Measurements from ENCODE around the gene KCNJ10.

The KCNJ10 gene

DNA sequence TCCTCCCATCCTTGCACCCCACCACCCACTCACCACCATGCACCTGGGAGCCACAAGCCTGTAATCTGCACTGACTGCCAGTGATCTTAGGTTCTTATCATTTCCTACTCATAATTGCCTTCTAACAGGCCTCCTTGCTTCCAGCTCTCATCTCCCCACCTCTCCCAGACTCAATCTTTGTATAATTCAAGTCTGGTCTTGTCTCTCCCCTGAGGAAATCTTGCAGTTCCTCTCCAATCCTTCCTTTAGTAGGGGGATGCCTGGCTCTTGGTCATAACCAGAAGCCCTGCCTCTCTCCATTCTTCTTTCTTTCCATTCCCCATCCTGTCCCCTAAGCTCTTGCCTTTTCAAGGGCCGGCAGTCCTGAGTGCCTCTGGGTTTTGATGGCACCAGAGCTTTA lies 66.0 kb downstream of the KCNJ10 start:
- TF ChIP-seq ZNF70 (CRISPR knock-in tag; IDR thresholded peaks at IDR 0.05) (no peak), SNAI2 (CRISPR knock-in tag; IDR thresholded peaks at IDR 0.05) (no peak), GLIS3 (CRISPR knock-in tag; IDR thresholded peaks at IDR 0.05) (no peak), ZFP30 (CRISPR knock-in tag; IDR thresholded peaks at IDR 0.05) (no peak), ARNTL (CRISPR knock-in tag; IDR thresholded peaks at IDR 0.05; ENCODE audit: borderline replicate concordance, low read depth) (no peak), BACH2 (CRISPR knock-in tag; IDR thresholded peaks at IDR 0.05; ENCODE audit: borderline replicate concordance) (no peak)
- TF ChIP-seq, protein P1, sequence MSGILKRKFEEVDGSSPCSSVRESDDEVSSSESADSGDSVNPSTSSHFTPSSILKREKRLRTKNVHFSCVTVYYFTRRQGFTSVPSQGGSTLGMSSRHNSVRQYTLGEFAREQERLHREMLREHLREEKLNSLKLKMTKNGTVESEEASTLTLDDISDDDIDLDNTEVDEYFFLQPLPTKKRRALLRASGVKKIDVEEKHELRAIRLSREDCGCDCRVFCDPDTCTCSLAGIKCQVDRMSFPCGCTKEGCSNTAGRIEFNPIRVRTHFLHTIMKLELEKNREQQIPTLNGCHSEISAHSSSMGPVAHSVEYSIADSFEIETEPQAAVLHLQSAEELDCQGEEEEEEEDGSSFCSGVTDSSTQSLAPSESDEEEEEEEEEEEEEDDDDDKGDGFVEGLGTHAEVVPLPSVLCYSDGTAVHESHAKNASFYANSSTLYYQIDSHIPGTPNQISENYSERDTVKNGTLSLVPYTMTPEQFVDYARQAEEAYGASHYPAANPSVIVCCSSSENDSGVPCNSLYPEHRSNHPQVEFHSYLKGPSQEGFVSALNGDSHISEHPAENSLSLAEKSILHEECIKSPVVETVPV (CRISPR knock-in tag; IDR thresholded peaks at IDR 0.05), result no peak
- no peak for ATAC-seq

DNA sequence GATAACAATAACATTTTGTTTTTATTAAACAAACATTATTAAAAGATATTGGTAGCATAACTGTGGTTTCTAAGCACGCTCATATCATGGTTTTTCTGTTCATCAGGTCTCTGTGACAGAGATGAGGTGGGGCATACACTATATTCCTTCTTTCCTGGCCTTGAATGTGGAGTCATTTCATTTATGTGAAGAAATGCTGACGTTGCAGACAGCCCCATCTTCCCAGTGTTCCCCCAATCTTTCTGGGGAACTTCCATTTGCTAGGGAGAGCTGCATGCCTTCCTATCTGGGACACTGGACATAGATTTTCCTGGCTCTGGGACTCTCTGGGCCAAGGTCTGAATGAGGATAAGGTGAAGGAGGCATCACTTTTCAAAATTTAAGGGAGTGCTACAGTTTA lies 68.5 kb downstream of the KCNJ10 start:
- TF ChIP-seq CSDC2 (CRISPR knock-in tag; IDR thresholded peaks at IDR 0.05), result no peak
- TF ChIP-seq OSR1 (CRISPR knock-in tag; IDR thresholded peaks at IDR 0.05), result no peak
- TF ChIP-seq TOX (CRISPR knock-in tag; IDR thresholded peaks at IDR 0.05; ENCODE audit: borderline replicate concordance), result no peak
- no peak for TF ChIP-seq RARB (CRISPR knock-in tag; IDR thresholded peaks at IDR 0.05)
- no peak for TF ChIP-seq PPARA (CRISPR knock-in tag; IDR thresholded peaks at IDR 0.05; ENCODE audit: borderline replicate concordance)
- no peak for TF ChIP-seq ZNF565 (CRISPR knock-in tag; conservative IDR thresholded peaks at IDR 0.05; ENCODE audit: low read depth)
- TF ChIP-seq, protein P2, sequence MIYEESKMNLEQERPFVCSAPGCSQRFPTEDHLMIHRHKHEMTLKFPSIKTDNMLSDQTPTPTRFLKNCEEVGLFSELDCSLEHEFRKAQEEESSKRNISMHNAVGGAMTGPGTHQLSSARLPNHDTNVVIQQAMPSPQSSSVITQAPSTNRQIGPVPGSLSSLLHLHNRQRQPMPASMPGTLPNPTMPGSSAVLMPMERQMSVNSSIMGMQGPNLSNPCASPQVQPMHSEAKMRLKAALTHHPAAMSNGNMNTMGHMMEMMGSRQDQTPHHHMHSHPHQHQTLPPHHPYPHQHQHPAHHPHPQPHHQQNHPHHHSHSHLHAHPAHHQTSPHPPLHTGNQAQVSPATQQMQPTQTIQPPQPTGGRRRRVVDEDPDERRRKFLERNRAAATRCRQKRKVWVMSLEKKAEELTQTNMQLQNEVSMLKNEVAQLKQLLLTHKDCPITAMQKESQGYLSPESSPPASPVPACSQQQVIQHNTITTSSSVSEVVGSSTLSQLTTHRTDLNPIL (CRISPR knock-in tag; IDR thresholded peaks at IDR 0.05; ENCODE audit: low read depth), result no peak
- TF ChIP-seq ZNF8 (CRISPR knock-in tag; IDR thresholded peaks at IDR 0.05), result no peak
- TF ChIP-seq, protein P3, sequence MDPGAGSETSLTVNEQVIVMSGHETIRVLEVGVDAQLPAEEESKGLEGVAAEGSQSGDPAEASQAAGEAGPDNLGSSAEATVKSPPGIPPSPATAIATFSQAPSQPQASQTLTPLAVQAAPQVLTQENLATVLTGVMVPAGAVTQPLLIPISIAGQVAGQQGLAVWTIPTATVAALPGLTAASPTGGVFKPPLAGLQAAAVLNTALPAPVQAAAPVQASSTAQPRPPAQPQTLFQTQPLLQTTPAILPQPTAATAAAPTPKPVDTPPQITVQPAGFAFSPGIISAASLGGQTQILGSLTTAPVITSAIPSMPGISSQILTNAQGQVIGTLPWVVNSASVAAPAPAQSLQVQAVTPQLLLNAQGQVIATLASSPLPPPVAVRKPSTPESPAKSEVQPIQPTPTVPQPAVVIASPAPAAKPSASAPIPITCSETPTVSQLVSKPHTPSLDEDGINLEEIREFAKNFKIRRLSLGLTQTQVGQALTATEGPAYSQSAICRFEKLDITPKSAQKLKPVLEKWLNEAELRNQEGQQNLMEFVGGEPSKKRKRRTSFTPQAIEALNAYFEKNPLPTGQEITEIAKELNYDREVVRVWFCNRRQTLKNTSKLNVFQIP (CRISPR knock-in tag; IDR thresholded peaks at IDR 0.05; ENCODE audit: borderline replicate concordance, low read depth), result no peak
- TF ChIP-seq SNAI2 (CRISPR knock-in tag; IDR thresholded peaks at IDR 0.05), result no peak
- no peak for TF ChIP-seq BACH2 (CRISPR knock-in tag; IDR thresholded peaks at IDR 0.05; ENCODE audit: borderline replicate concordance)
- no peak for TF ChIP-seq ZNF70 (CRISPR knock-in tag; IDR thresholded peaks at IDR 0.05)
- TF ChIP-seq, protein P4, sequence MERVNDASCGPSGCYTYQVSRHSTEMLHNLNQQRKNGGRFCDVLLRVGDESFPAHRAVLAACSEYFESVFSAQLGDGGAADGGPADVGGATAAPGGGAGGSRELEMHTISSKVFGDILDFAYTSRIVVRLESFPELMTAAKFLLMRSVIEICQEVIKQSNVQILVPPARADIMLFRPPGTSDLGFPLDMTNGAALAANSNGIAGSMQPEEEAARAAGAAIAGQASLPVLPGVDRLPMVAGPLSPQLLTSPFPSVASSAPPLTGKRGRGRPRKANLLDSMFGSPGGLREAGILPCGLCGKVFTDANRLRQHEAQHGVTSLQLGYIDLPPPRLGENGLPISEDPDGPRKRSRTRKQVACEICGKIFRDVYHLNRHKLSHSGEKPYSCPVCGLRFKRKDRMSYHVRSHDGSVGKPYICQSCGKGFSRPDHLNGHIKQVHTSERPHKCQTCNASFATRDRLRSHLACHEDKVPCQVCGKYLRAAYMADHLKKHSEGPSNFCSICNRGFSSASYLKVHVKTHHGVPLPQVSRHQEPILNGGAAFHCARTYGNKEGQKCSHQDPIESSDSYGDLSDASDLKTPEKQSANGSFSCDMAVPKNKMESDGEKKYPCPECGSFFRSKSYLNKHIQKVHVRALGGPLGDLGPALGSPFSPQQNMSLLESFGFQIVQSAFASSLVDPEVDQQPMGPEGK (CRISPR knock-in tag; IDR thresholded peaks at IDR 0.05; ENCODE audit: borderline replicate concordance), result no peak
- TF ChIP-seq ZFP30 (CRISPR knock-in tag; IDR thresholded peaks at IDR 0.05), result no peak
- TF ChIP-seq ISL1 (CRISPR knock-in tag; IDR thresholded peaks at IDR 0.05), result no peak
- TF ChIP-seq, protein P1 (CRISPR knock-in tag; IDR thresholded peaks at IDR 0.05), result no peak
- no peak for ATAC-seq

DNA sequence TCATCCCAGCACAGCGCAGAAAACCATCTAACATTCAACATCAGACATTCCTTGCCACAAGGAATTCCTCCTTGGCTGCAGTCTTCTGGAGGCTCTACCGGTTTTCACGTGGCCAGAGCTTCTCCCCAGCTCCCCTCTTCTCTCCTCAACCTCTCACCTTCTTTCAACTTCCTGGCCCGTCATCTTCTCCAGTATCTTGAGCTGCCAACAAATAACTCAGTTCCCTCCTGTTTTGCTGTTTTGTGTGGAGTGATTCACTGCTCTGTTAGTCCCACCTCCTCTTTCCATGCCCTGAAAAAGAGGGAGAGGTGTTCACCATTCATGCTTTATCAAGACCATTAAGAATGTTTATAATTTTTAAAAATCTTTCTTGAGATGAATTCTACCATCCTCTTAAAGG lies 70.8 kb downstream of the KCNJ10 start:
- no peak for ATAC-seq
- no peak for TF ChIP-seq TOX (CRISPR knock-in tag; IDR thresholded peaks at IDR 0.05; ENCODE audit: borderline replicate concordance)
- TF ChIP-seq TCF4 (CRISPR knock-in tag; IDR thresholded peaks at IDR 0.05; ENCODE audit: borderline replicate concordance), result no peak
- TF ChIP-seq, protein P4 (CRISPR knock-in tag; IDR thresholded peaks at IDR 0.05; ENCODE audit: borderline replicate concordance), result no peak
- TF ChIP-seq, protein P2 (CRISPR knock-in tag; IDR thresholded peaks at IDR 0.05; ENCODE audit: low read depth), result no peak
- no peak for TF ChIP-seq OSR1 (CRISPR knock-in tag; IDR thresholded peaks at IDR 0.05)
- TF ChIP-seq RARB (CRISPR knock-in tag; IDR thresholded peaks at IDR 0.05), result no peak
- TF ChIP-seq, protein P1 (CRISPR knock-in tag; IDR thresholded peaks at IDR 0.05), result no peak
- TF ChIP-seq GLIS3 (CRISPR knock-in tag; IDR thresholded peaks at IDR 0.05), result no peak
- no peak for TF ChIP-seq ZFP3 (CRISPR knock-in tag; IDR thresholded peaks at IDR 0.05)
- no peak for TF ChIP-seq ZNF8 (CRISPR knock-in tag; IDR thresholded peaks at IDR 0.05)
- TF ChIP-seq ZFP30 (CRISPR knock-in tag; IDR thresholded peaks at IDR 0.05), result no peak
- TF ChIP-seq ARNTL (CRISPR knock-in tag; IDR thresholded peaks at IDR 0.05; ENCODE audit: borderline replicate concordance, low read depth), result no peak
- no peak for TF ChIP-seq ISL1 (CRISPR knock-in tag; IDR thresholded peaks at IDR 0.05)
- TF ChIP-seq ZC3H10 (CRISPR knock-in tag; IDR thresholded peaks at IDR 0.05), result no peak
- TF ChIP-seq PPARA (CRISPR knock-in tag; IDR thresholded peaks at IDR 0.05; ENCODE audit: borderline replicate concordance), result no peak
- TF ChIP-seq, protein P3 (CRISPR knock-in tag; IDR thresholded peaks at IDR 0.05; ENCODE audit: borderline replicate concordance, low read depth), result no peak
- no peak for TF ChIP-seq CSDC2 (CRISPR knock-in tag; IDR thresholded peaks at IDR 0.05)
